ENCODE results near the gene MYRIP.

MYRIP gene

DNA sequence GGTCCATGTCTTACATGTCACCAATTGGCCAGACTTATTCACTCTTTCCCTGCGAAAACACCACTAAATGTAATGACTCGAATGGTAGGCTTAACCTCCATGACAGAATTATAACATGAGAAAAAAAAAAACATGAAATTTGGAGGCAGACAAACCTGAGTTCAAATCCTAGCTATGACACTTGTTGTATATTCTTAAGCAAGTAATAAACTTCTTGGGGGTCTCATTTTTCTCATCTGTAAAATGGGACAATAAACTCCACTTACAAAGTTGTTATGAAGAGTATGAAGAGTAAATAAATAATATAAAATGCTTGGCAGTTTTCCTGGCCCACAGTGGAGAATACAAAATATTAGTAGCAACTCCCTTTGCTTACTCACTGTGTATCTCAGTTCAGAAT is 488.7 kb downstream of the MYRIP start:
- H3K9me2 ChIP-seq (replicated peaks; ENCODE audit: insufficient read depth, low read length) = no peaks in the 10 kb centered on the region
- no peaks in the 10 kb centered on the region for H4K20me1 ChIP-seq (ENCODE audit: low read depth, low read length)
- no peak overlapping the region for H2AFZ ChIP-seq (ENCODE audit: low read depth, low read length, severe bottlenecking)
- no peaks in the 10 kb centered on the region for H3F3A ChIP-seq (ENCODE audit: insufficient read depth)
- no peak overlapping the region for H3K27ac ChIP-seq (ENCODE audit: low read depth, low read length)
- no peak overlapping the region for H3K4me2 ChIP-seq (ENCODE audit: low read depth, low read length, poor library complexity, severe bottlenecking)
- TF ChIP-seq EZH2phosphoT487 (conservative IDR thresholded peaks at IDR 0.05; ENCODE audit: low read length) = no peak
- TF ChIP-seq, protein P1, sequence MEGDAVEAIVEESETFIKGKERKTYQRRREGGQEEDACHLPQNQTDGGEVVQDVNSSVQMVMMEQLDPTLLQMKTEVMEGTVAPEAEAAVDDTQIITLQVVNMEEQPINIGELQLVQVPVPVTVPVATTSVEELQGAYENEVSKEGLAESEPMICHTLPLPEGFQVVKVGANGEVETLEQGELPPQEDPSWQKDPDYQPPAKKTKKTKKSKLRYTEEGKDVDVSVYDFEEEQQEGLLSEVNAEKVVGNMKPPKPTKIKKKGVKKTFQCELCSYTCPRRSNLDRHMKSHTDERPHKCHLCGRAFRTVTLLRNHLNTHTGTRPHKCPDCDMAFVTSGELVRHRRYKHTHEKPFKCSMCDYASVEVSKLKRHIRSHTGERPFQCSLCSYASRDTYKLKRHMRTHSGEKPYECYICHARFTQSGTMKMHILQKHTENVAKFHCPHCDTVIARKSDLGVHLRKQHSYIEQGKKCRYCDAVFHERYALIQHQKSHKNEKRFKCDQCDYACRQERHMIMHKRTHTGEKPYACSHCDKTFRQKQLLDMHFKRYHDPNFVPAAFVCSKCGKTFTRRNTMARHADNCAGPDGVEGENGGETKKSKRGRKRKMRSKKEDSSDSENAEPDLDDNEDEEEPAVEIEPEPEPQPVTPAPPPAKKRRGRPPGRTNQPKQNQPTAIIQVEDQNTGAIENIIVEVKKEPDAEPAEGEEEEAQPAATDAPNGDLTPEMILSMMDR (IDR thresholded peaks at IDR 0.05; ENCODE audit: insufficient read depth, low read length, poor library complexity, severe bottlenecking) = no peak
- no peak overlapping the region for H3K9ac ChIP-seq (ENCODE audit: low read length)
- H3K27me3 ChIP-seq (ENCODE audit: low read length) = no peaks in the 10 kb centered on the region
- no peaks in the 10 kb centered on the region for H3K79me2 ChIP-seq (ENCODE audit: insufficient read depth, low read length)
- no peaks in the 10 kb centered on the region for H3K9me3 ChIP-seq (ENCODE audit: insufficient read depth, low read length)
- no peaks in the 10 kb centered on the region for H3K36me3 ChIP-seq (ENCODE audit: low read length)
- H3K4me3 ChIP-seq (ENCODE audit: insufficient read depth, low read length, poor library complexity, severe bottlenecking) = no peak overlapping the region

DNA sequence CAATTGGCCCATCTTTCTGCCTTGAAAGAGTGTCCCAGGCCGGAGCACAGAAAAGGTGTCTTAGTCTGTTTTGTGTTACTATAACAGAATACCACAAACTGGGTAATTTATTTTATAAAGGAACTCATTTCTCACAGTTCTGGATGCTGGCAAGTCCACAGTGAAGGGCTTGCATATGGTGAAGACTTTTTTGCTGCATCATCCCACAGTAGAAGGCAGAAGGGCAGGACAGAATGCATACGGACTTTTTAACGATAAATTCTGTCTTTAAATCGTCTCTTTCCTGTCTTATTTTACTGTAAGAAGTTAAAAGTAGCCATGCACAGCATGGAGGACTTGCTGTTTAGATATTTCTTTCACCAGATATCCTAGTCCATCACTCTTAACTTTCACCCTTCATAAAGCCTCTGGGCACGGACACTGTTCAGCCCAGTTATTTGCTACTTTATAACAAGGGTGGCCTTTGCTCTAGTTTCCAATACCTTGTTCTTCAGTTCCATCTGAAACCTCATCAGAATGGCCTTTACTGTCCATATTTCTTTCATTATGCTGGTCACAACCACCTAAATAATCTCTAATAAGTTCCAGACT is 489.8 kb downstream of the MYRIP start:
- no peak overlapping the region for H3K9ac ChIP-seq (ENCODE audit: low read length)
- H3K4me2 ChIP-seq (ENCODE audit: low read depth, low read length, poor library complexity, severe bottlenecking) = no peak overlapping the region
- no peak overlapping the region for H2AFZ ChIP-seq (ENCODE audit: low read depth, low read length, severe bottlenecking)

DNA sequence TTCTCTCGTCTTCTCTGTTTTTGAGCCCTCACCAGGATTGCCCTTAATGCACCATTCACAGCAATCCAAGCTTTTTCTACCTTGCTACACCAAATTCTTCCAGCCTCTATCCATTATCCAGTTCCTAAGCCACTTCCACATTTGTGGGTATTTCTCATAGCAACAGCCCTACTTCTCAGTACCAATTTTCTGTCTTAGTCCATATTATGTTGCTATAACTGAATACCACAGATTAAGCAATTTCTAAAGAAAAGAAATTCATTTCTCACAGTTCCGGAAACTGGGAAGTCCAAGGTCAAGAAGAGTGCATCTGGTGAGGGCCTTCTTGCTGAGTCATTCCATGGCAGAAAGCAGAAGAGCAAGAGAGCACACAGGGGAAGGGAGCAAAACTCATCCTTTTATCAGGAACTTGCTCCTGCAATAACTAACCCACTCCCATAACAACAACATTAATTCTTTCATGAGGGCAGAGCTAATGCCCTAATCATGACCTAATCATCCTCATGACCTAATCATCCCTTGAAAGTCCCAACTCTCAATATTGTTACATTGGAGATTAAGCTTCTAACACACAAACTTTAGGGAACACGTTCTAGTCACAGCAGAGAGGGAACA is 490.4 kb downstream of the MYRIP start:
- Histone ChIP-seq H3K9ac (ENCODE audit: low read length) (no peak overlapping the region), H2AFZ (ENCODE audit: low read depth, low read length, severe bottlenecking) (no peak overlapping the region), H3K4me2 (ENCODE audit: low read depth, low read length, poor library complexity, severe bottlenecking) (no peak overlapping the region)

More for the DNA sequence above, 489.8 kb downstream of the MYRIP start:
- Histone ChIP-seq H4K20me1 (ENCODE audit: low read depth, low read length) (no peaks in the 10 kb centered on the region), H3K27ac (ENCODE audit: low read depth, low read length) (no peak overlapping the region), H3K79me2 (ENCODE audit: insufficient read depth, low read length) (no peaks in the 10 kb centered on the region), H3F3A (ENCODE audit: insufficient read depth) (no peaks in the 10 kb centered on the region), H3K9me3 (ENCODE audit: insufficient read depth, low read length) (no peaks in the 10 kb centered on the region), H3K36me3 (ENCODE audit: low read length) (no peaks in the 10 kb centered on the region), H3K27me3 (ENCODE audit: low read length) (no peaks in the 10 kb centered on the region), H3K9me2 (replicated peaks; ENCODE audit: insufficient read depth, low read length) (no peaks in the 10 kb centered on the region), H3K4me3 (ENCODE audit: insufficient read depth, low read length, poor library complexity, severe bottlenecking) (no peak overlapping the region)
- TF ChIP-seq EZH2phosphoT487 (conservative IDR thresholded peaks at IDR 0.05; ENCODE audit: low read length) = no peak
- TF ChIP-seq, protein P1 (IDR thresholded peaks at IDR 0.05; ENCODE audit: insufficient read depth, low read length, poor library complexity, severe bottlenecking) = no peak

More for the DNA sequence above, 490.4 kb downstream of the MYRIP start:
- no peaks in the 10 kb centered on the region for H3K79me2 ChIP-seq (ENCODE audit: insufficient read depth, low read length)
- no peak for TF ChIP-seq EZH2phosphoT487 (conservative IDR thresholded peaks at IDR 0.05; ENCODE audit: low read length)
- TF ChIP-seq, protein P1 (IDR thresholded peaks at IDR 0.05; ENCODE audit: insufficient read depth, low read length, poor library complexity, severe bottlenecking) = no peak
- no peak overlapping the region for H3K27ac ChIP-seq (ENCODE audit: low read depth, low read length)
- no peaks in the 10 kb centered on the region for H4K20me1 ChIP-seq (ENCODE audit: low read depth, low read length)
- H3K4me3 ChIP-seq (ENCODE audit: insufficient read depth, low read length, poor library complexity, severe bottlenecking) = no peak overlapping the region
- H3K9me3 ChIP-seq (ENCODE audit: insufficient read depth, low read length) = no peaks in the 10 kb centered on the region
- no peaks in the 10 kb centered on the region for H3K36me3 ChIP-seq (ENCODE audit: low read length)
- H3K9me2 ChIP-seq (replicated peaks; ENCODE audit: insufficient read depth, low read length) = no peaks in the 10 kb centered on the region
- no peaks in the 10 kb centered on the region for H3K27me3 ChIP-seq (ENCODE audit: low read length)
- H3F3A ChIP-seq (ENCODE audit: insufficient read depth) = no peaks in the 10 kb centered on the region

Data from SU-DHL-6 (cell line).